SK-N-SH treated with all-trans-retinoic acid at 6 μM for 48 hours (cell line): ENCODE data around the gene MAML2.

Experiments
- ATAC-seq: fragments of 200-7000 bp; cut with Tn5 transposase; 3 replicates; pipeline ENCODE4 v1.9.1; 2020; ENCODE audit warnings: mild to moderate bottlenecking, moderate library complexity
- ARNTL ChIP-seq: fragments of 450-650 bp; formaldehyde crosslinking; IDR thresholded peaks from 2 replicates; pipeline ENCODE4 v1.5.0; 2020; ENCODE audit warnings: low read depth, mild to moderate bottlenecking, moderate library complexity, borderline replicate concordance
- BACH2 ChIP-seq: fragments of 250-450 bp; sonication (Bioruptor Pico); IDR thresholded peaks from 2 replicates; pipeline ENCODE4 v1.9.0; 2021; ENCODE audit warnings: mild to moderate bottlenecking, borderline replicate concordance
- CREB5 ChIP-seq: fragments of 250-450 bp; sonication (Bioruptor Pico); IDR thresholded peaks from 2 replicates; pipeline ENCODE4 v1.5.1; 2020; ENCODE audit warnings: low read depth, mild to moderate bottlenecking, moderate library complexity
- CSDC2 ChIP-seq: fragments of 250-450 bp; sonication (Bioruptor Pico); IDR thresholded peaks from 2 replicates; pipeline ENCODE4 v1.5.0; 2020; ENCODE audit warnings: mild to moderate bottlenecking, moderate library complexity
- ESRRG ChIP-seq: fragments of 250-450 bp; sonication (Bioruptor Pico); IDR thresholded peaks from 2 replicates; pipeline ENCODE4 v1.6.1; 2021; ENCODE audit warnings: mild to moderate bottlenecking
- GLIS3 ChIP-seq: fragments of 250-450 bp; sonication (Bioruptor Pico); IDR thresholded peaks from 2 replicates; pipeline ENCODE4 v1.5.0; 2020; ENCODE audit warnings: mild to moderate bottlenecking, moderate library complexity
- ISL1 ChIP-seq: fragments of 250-450 bp; sonication (Bioruptor Pico); IDR thresholded peaks from 2 replicates; pipeline ENCODE4 v2.1.2; 2022; ENCODE audit warnings: mild to moderate bottlenecking, moderate library complexity
- OSR1 ChIP-seq: fragments of 250-450 bp; sonication (Bioruptor Pico); IDR thresholded peaks from 2 replicates; pipeline ENCODE4 v1.8.0; 2022; ENCODE audit warnings: moderate library complexity, mild to moderate bottlenecking, inconsistent platforms
- PATZ1 ChIP-seq: fragments of 250-450 bp; sonication (Bioruptor Pico); IDR thresholded peaks from 2 replicates; pipeline ENCODE4 v1.8.0; 2020; ENCODE audit warnings: mild to moderate bottlenecking, moderate library complexity, borderline replicate concordance
- PPARA ChIP-seq: fragments of 250-450 bp; sonication (Bioruptor Pico); IDR thresholded peaks from 2 replicates; pipeline ENCODE4 v1.5.0; 2020; ENCODE audit warnings: mild to moderate bottlenecking, borderline replicate concordance
- RARB ChIP-seq: fragments of 250-450 bp; sonication (Bioruptor Pico); IDR thresholded peaks from 2 replicates; pipeline ENCODE4 v1.8.0; 2021; ENCODE audit warnings: mild to moderate bottlenecking, moderate library complexity
- SNAI2 ChIP-seq: fragments of 250-450 bp; sonication (Bioruptor Pico); IDR thresholded peaks from 2 replicates; pipeline ENCODE4 v1.5.0; 2020; ENCODE audit warnings: mild to moderate bottlenecking, moderate library complexity
- TCF4 ChIP-seq: fragments of 250-450 bp; sonication (Bioruptor Pico); IDR thresholded peaks from 2 replicates; pipeline ENCODE4 v1.8.0; 2021; ENCODE audit warnings: mild to moderate bottlenecking, moderate library complexity, borderline replicate concordance
- TOX ChIP-seq: fragments of 250-450 bp; sonication (Bioruptor Pico); IDR thresholded peaks from 2 replicates; pipeline ENCODE4 v1.8.0; 2021; ENCODE audit warnings: mild to moderate bottlenecking, moderate library complexity, borderline replicate concordance
- ZC3H10 ChIP-seq: fragments of 250-450 bp; sonication (Bioruptor Pico); IDR thresholded peaks from 2 replicates; pipeline ENCODE4 v1.5.1; 2021; ENCODE audit warnings: mild to moderate bottlenecking, moderate library complexity
- ZFP3 ChIP-seq: fragments of 250-450 bp; sonication (Bioruptor Pico); IDR thresholded peaks from 2 replicates; pipeline ENCODE4 v1.5.0; 2020; ENCODE audit warnings: mild to moderate bottlenecking, moderate library complexity
- ZFP30 ChIP-seq: fragments of 450-650 bp; formaldehyde crosslinking; IDR thresholded peaks from 2 replicates; pipeline ENCODE4 v1.5.0; 2022; ENCODE audit warnings: mild to moderate bottlenecking, moderate library complexity
- ZNF565 ChIP-seq: fragments of 450-650 bp; formaldehyde crosslinking; conservative IDR thresholded peaks from 2 replicates; pipeline ENCODE4 v1.5.0; 2020; ENCODE audit warnings: low read depth, mild to moderate bottlenecking, moderate library complexity
- ZNF70 ChIP-seq: fragments of 450-650 bp; formaldehyde crosslinking; IDR thresholded peaks from 2 replicates; pipeline ENCODE4 v1.5.0; 2020; ENCODE audit warnings: mild to moderate bottlenecking, moderate library complexity
- ZNF8 ChIP-seq: fragments of 450-650 bp; formaldehyde crosslinking; IDR thresholded peaks from 2 replicates; pipeline ENCODE4 v1.5.0; 2020; ENCODE audit warnings: mild to moderate bottlenecking, moderate library complexity
- TF ChIP-seq, protein P1 (sequence below): fragments of 250-450 bp; sonication (Bioruptor Pico); IDR thresholded peaks from 2 replicates; pipeline ENCODE4 v1.8.0; 2021; ENCODE audit warnings: low read depth, mild to moderate bottlenecking, moderate library complexity, borderline replicate concordance
- TF ChIP-seq, protein P2 (sequence below): fragments of 250-450 bp; sonication (Bioruptor Pico); IDR thresholded peaks from 2 replicates; pipeline ENCODE4 v1.5.0; 2020; ENCODE audit warnings: mild to moderate bottlenecking, moderate library complexity
- TF ChIP-seq, protein P3 (sequence below): fragments of 250-450 bp; sonication (Bioruptor Pico); IDR thresholded peaks from 2 replicates; pipeline ENCODE4 v1.5.1; 2021; ENCODE audit warnings: mild to moderate bottlenecking, moderate library complexity

The MAML2 gene

DNA sequence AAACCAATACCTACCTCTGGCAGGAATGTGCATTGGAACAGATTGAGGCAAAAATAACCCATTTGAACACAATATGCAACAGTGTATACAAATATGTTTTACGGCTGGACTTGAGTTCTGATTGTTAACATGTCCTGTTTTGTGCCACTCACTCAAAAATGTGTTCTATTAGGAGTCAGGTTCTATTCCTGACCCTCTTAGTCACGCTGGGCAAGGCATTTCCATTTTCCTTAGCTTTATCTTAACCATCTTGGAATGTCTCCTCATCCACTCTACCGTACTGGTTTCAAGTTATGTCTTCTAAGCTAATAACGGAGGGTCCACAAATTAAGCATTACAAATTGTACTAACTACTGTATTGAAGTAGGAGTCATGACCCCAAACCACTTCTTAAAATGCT, 78.6 kb downstream of the MAML2 start:
- peak; percentile 66 for ATAC-seq

DNA sequence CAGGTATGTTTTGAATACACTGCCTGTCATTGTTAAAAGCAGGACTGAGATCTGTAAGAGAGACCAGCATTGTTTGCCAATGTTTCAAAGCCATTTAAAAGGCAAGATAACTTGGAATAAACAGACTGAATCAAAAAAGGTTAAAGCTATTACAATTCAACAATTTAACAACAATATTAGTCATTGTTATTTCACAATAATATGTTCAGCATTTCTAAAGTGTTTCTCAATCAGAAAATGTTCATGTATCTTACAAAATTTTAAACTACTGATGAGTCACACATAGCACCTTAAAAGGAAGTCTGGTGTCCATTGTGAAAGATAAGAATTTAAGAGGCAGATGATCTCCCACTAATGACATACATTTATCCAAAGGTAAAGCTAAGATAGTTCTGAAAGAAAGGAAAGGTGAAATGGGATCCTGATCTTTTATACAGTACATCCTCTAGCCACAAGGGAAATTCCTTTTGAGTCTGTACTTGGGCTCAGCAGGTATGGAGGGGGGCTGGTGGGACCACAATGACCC, 79.7 kb downstream of the MAML2 start:
- TF ChIP-seq CSDC2 (no peak), PPARA (CRISPR knock-in tag) (no peak), TOX (CRISPR knock-in tag) (no peak), ISL1 (peak; percentile 56)
- ATAC-seq: no peak

More for the DNA sequence above, 78.6 kb downstream of the MAML2 start:
- TF ChIP-seq ISL1 (peak; percentile 56), ARNTL (no peak), ZFP30 (CRISPR knock-in tag) (no peak), TOX (CRISPR knock-in tag) (0 out of 2 replicates have a peak, but pooled peaks have one; percentile 9)
- TF ChIP-seq, all 23 proteins: peak for 2

DNA sequence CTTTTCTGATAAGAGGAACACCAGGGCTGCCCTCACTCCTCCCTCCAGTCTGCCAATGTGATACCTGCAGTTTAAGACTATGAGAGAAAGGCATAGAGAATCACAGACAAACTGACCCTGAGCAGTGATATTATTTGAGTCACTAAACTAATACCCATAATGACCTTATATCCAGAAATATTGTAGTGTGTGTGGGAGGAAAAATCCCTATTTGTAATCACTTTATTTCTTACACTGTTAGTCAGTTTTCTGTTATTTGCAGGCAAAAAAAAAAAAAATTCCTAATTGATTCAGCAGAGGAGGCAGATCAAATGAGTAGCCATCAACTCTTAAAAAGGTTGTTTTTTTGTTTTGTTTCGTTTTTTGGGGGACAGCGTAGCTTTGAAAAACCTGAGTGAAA, 82.5 kb downstream of the MAML2 start:
- ATAC-seq: no peak
- TF ChIP-seq PPARA (CRISPR knock-in tag) (no peak), GLIS3 (CRISPR knock-in tag) (no peak), ZFP30 (CRISPR knock-in tag) (no peak), ZC3H10 (CRISPR knock-in tag) (no peak), ZNF8 (CRISPR knock-in tag) (no peak), ESRRG (CRISPR knock-in tag) (no peak), RARB (CRISPR knock-in tag) (no peak), ZFP3 (CRISPR knock-in tag) (no peak), ARNTL (no peak), CSDC2 (no peak), ZNF70 (CRISPR knock-in tag) (no peak), CREB5 (CRISPR knock-in tag) (no peak), SNAI2 (CRISPR knock-in tag) (no peak), OSR1 (CRISPR knock-in tag) (no peak), TOX (CRISPR knock-in tag) (no peak)
- TF ChIP-seq, protein P1, sequence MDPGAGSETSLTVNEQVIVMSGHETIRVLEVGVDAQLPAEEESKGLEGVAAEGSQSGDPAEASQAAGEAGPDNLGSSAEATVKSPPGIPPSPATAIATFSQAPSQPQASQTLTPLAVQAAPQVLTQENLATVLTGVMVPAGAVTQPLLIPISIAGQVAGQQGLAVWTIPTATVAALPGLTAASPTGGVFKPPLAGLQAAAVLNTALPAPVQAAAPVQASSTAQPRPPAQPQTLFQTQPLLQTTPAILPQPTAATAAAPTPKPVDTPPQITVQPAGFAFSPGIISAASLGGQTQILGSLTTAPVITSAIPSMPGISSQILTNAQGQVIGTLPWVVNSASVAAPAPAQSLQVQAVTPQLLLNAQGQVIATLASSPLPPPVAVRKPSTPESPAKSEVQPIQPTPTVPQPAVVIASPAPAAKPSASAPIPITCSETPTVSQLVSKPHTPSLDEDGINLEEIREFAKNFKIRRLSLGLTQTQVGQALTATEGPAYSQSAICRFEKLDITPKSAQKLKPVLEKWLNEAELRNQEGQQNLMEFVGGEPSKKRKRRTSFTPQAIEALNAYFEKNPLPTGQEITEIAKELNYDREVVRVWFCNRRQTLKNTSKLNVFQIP (CRISPR knock-in tag): no peak
- TF ChIP-seq, protein P2, sequence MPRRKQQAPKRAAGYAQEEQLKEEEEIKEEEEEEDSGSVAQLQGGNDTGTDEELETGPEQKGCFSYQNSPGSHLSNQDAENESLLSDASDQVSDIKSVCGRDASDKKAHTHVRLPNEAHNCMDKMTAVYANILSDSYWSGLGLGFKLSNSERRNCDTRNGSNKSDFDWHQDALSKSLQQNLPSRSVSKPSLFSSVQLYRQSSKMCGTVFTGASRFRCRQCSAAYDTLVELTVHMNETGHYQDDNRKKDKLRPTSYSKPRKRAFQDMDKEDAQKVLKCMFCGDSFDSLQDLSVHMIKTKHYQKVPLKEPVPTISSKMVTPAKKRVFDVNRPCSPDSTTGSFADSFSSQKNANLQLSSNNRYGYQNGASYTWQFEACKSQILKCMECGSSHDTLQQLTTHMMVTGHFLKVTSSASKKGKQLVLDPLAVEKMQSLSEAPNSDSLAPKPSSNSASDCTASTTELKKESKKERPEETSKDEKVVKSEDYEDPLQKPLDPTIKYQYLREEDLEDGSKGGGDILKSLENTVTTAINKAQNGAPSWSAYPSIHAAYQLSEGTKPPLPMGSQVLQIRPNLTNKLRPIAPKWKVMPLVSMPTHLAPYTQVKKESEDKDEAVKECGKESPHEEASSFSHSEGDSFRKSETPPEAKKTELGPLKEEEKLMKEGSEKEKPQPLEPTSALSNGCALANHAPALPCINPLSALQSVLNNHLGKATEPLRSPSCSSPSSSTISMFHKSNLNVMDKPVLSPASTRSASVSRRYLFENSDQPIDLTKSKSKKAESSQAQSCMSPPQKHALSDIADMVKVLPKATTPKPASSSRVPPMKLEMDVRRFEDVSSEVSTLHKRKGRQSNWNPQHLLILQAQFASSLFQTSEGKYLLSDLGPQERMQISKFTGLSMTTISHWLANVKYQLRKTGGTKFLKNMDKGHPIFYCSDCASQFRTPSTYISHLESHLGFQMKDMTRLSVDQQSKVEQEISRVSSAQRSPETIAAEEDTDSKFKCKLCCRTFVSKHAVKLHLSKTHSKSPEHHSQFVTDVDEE (CRISPR knock-in tag): no peak

DNA sequence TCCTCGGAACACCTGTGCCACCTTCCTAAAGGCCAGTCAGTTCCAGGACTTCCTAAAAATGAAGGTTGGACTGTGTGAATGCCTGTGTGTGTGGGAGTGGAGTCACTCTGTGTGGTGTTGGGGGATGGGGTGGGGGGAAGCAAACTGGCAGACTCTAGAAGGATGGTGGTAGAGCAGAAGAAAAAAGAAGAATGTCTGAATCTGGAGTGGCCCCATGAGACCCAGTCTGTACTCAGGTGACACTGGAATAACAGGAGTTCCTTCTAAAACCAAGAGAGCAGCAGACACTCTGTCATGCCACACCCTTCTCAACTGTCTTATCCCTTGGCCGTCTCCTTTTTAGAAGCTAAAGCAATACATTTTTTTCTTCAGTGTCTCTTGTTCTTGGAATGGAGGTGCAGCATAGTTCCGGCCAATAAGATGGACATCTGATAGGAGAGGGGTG, 82.9 kb downstream of the MAML2 start:
- no peak for ATAC-seq

More for the DNA sequence above, 82.9 kb downstream of the MAML2 start:
- TF ChIP-seq PATZ1 (CRISPR knock-in tag): no peak
- no peak for TF ChIP-seq ZFP3 (CRISPR knock-in tag)
- TF ChIP-seq TOX (CRISPR knock-in tag): no peak
- no peak for TF ChIP-seq PPARA (CRISPR knock-in tag)
- TF ChIP-seq ISL1: no peak
- TF ChIP-seq, protein P3, sequence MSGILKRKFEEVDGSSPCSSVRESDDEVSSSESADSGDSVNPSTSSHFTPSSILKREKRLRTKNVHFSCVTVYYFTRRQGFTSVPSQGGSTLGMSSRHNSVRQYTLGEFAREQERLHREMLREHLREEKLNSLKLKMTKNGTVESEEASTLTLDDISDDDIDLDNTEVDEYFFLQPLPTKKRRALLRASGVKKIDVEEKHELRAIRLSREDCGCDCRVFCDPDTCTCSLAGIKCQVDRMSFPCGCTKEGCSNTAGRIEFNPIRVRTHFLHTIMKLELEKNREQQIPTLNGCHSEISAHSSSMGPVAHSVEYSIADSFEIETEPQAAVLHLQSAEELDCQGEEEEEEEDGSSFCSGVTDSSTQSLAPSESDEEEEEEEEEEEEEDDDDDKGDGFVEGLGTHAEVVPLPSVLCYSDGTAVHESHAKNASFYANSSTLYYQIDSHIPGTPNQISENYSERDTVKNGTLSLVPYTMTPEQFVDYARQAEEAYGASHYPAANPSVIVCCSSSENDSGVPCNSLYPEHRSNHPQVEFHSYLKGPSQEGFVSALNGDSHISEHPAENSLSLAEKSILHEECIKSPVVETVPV (CRISPR knock-in tag): no peak
- TF ChIP-seq, protein P2 (CRISPR knock-in tag): no peak
- TF ChIP-seq BACH2 (CRISPR knock-in tag): no peak
- TF ChIP-seq ZNF565: no peak
- TF ChIP-seq TCF4 (CRISPR knock-in tag): no peak
- TF ChIP-seq ARNTL: no peak
- TF ChIP-seq ZFP30 (CRISPR knock-in tag): no peak
- no peak for TF ChIP-seq SNAI2 (CRISPR knock-in tag)
- TF ChIP-seq, all 23 proteins: peak for 0
